K562 (cell line): Measurements from ENCODE around the gene GUCY1A2. TPM values are rescaled to one million over a fixed set of nuclear protein-coding genes. Genes with fewer than 3 reads are reported as not detected.

ENCODE experiments used
- ATAC-seq: fragments of 200-7000 bp; cut with Tn5 transposase; 3 replicates; pipeline ENCODE4 v1.9.1; 2020; ENCODE audit warnings: moderate library complexity
- BruUV-seq: library from RNA; stranded (reverse); fragments of 400-500 nt; replicated peaks from 2 replicates; lab custom pipeline; 2021; lab: Mats Ljungman, UMichigan
- CTCF ChIA-PET: fragments of 300-600 bp; formaldehyde crosslinking; extraction: SDS; loops from one replicate; lab custom pipeline; 2021; ENCODE audit warnings: low intra/inter-chr PET ratio; lab: Yijun Ruan, JAX
- POLR2A ChIA-PET: fragments of 300-600, 350-650 bp; sonication (Branson Sonifier 250); formaldehyde crosslinking; extraction: SDS; loops from one replicate; lab custom pipeline; 2021; ENCODE audit warnings: antibody characterized with exemption, inconsistent platforms; lab: Yijun Ruan, JAX
- DNase-seq, 4 experiments: peaks; one replicate each; pipeline versions ENCODE4 v3.0.0 to v3.0.0-alpha.2; 2011 to 2018; ENCODE audit warnings: low spot score in 3 of 4, mixed read lengths in 3 of 4; ENCODE audit errors: extremely low read depth in 1 of 4
- FAIRE-seq: peaks from 2 replicates; lab custom pipeline; 2011; peaks lifted over from hg19 to GRCh38; lab: Jason Lieb, UNC
- H2AFZ ChIP-seq: 2 replicates; pipeline ENCODE4 v1.6.0; 2011; ENCODE audit warnings: low read depth, low read length, control low read depth, inconsistent platforms
- H3K27ac ChIP-seq: fragments of 200-600 bp; 3 replicates; pipeline ENCODE4 v1.8.0; 2011; ENCODE audit warnings: low read depth, mild to moderate bottlenecking, control low read depth, inconsistent platforms, low read length, moderate library complexity, mixed read lengths; ENCODE audit errors: extremely low read depth
- H3K27me3 ChIP-seq, 2 experiments: fragments of 300-600 bp in 1 of 2; 2 replicates in 1 of 2; 3 replicates in 1 of 2; pipeline versions ENCODE4 v1.6.0 to v1.8.0; 2011; ENCODE audit warnings: inconsistent platforms in 2 of 2, low read length in 2 of 2, mild to moderate bottlenecking in 1 of 2, mixed read lengths in 1 of 2, moderate library complexity in 1 of 2; ENCODE audit not compliant: control insufficient read depth in 2 of 2, insufficient read depth in 2 of 2
- H3K36me3 ChIP-seq: fragments of 300-600 bp; 3 replicates; pipeline ENCODE4 v1.8.0; 2011; ENCODE audit warnings: mild to moderate bottlenecking, low read length, inconsistent platforms; ENCODE audit not compliant: control insufficient read depth, insufficient read depth
- H3K4me1 ChIP-seq, 2 experiments: fragments of 200-600 bp in 1 of 2; replicated peaks in 1 of 2; 2 replicates in 1 of 2; 3 replicates in 1 of 2; pipeline versions ENCODE4 v1.5.1 to v1.8.0; 2011; ENCODE audit warnings: inconsistent platforms in 2 of 2, low read length in 2 of 2, mild to moderate bottlenecking in 1 of 2, mixed read lengths in 1 of 2, moderate library complexity in 1 of 2; ENCODE audit not compliant: control insufficient read depth in 2 of 2, insufficient read depth in 2 of 2
- H3K4me2 ChIP-seq: 2 replicates; pipeline ENCODE4 v1.6.1; 2011; ENCODE audit warnings: low read length, control low read depth, inconsistent platforms, mixed read lengths; ENCODE audit not compliant: insufficient read depth
- H3K4me3 ChIP-seq: fragments of 200-600 bp; sonication (generic), shearing (Covaris generic); 2 replicates; pipeline ENCODE4 v1.5.1; 2016; ENCODE audit warnings: control low read depth, inconsistent platforms
- H3K79me2 ChIP-seq: fragments of 200-600 bp; 3 replicates; pipeline ENCODE4 v1.8.0; 2011; ENCODE audit warnings: low read length, inconsistent platforms; ENCODE audit not compliant: control insufficient read depth, insufficient read depth
- H3K9ac ChIP-seq, 2 experiments: 2 replicates each; pipeline versions ENCODE4 v1.6.0 to v1.6.1; 2011; ENCODE audit warnings: low read depth in 2 of 2, low read length in 2 of 2, control low read depth in 1 of 2, inconsistent platforms in 1 of 2, mild to moderate bottlenecking in 1 of 2, mixed read lengths in 1 of 2; ENCODE audit not compliant: insufficient read depth in 1 of 2
- H3K9me1 ChIP-seq: one replicate; pipeline ENCODE4 v1.6.0; 2011; ENCODE audit warnings: inconsistent platforms, mild to moderate bottlenecking, low read length, moderate library complexity; ENCODE audit not compliant: control insufficient read depth, insufficient read depth
- H3K9me3 ChIP-seq: replicated peaks from 2 replicates; pipeline ENCODE4 v1.5.1; 2011; ENCODE audit warnings: low read depth, low read length, inconsistent platforms; ENCODE audit not compliant: control insufficient read depth, insufficient read depth
- H4K20me1 ChIP-seq: replicated peaks from 2 replicates; pipeline ENCODE4 v1.6.1; 2011; ENCODE audit warnings: low read length, inconsistent platforms, mixed read lengths; ENCODE audit not compliant: control insufficient read depth, insufficient read depth
- BRF2 ChIP-seq: IDR thresholded peaks from 3 replicates; pipeline ENCODE4 v1.6.1; 2011; ENCODE audit warnings: borderline replicate concordance, mild to moderate bottlenecking; ENCODE audit not compliant: insufficient read length, insufficient read depth
- MAFF ChIP-seq: IDR thresholded peaks from 2 replicates; pipeline ENCODE4 v1.6.1; 2012; ENCODE audit warnings: low read length, improper control_type of control experiment
- ZBTB12 ChIP-seq: fragments of 250-450 bp; sonication (Bioruptor Pico); IDR thresholded peaks from 2 replicates; pipeline ENCODE4 v1.4.0; 2020
- ZSCAN29 ChIP-seq: fragments of 450-650 bp; IDR thresholded peaks from 2 replicates; pipeline ENCODE4 v1.6.1; 2017
- WGBS: fragments of 100-300 bp; shearing (Covaris generic); methylation state at CpG from one replicate; pipeline ENCODE4 v1.1.6; 2016; ENCODE audit warnings: low coverage, mixed read lengths; ENCODE audit not compliant: insufficient coverage; ENCODE audit errors: missing lambda C conversion rate; 5-methylcytosine and 5-hydroxymethylcytosine counted together
- in situ Hi-C: fragments of 300-500 bp; cut with MboI; formaldehyde crosslinking; loops from 4 replicates; pipeline ENCODE4 v1.15.0; 2018; ENCODE audit warnings: inconsistent platforms, mixed read lengths
- intact Hi-C: fragments of 100-400 bp; cut with micrococcal nuclease; formaldehyde crosslinking; loops from 2 replicates; pipeline ENCODE4 v1.14.2; 2022
- polyA plus RNA-seq, 8 experiments: library from polyadenylated mRNA; depleted of rRNA in 4 of 8; stranded (reverse) in 5 of 8; unstranded in 3 of 8; fragments of >200 nt; fragmentation: Nextera tagmentation in 2 of 8; fragmentation: Illumina TruSeq in 1 of 8; extraction: Ambion mirVana in 2 of 8; extraction: Trizol in 1 of 8; gene quantifications; 2 replicates each; pipeline versions ENCODE4 v1.2.1 to v1.2.3, GENCODE V29; 2011 to 2014; ENCODE audit warnings: inconsistent platforms in 1 of 8, missing spikeins in 1 of 8
- total RNA-seq, 7 experiments: library from RNA; depleted of rRNA in 6 of 7; stranded (reverse); fragments of >200 nt in 6 of 7; fragmentation: Illumina TruSeq in 2 of 7; extraction: Trizol in 2 of 7; gene quantifications; 2 replicates each; pipeline versions ENCODE4 v1.2.1 to v1.2.3, GENCODE V29; 2011 to 2021; ENCODE audit warnings: low replicate concordance in 1 of 7

The GUCY1A2 gene
- total and polyA plus RNA-seq, 9 of the 15 experiments (the other 6 are each of a cell fraction or from before 2014, with no cell fraction given), result under 0.01 to 0.04 TPM; not detected in 7

GRCh38 chr11:106853850-106854401 is 164.3 kb downstream of the GUCY1A2 start:
- ATAC-seq (no peak), DNase-seq (no peak), FAIRE-seq (no peak)
- ChIA-PET POLR2A (no interaction called here), CTCF (no interaction called here)
- Histone ChIP-seq H3K4me3 (no peak overlapping the region), H4K20me1 (no peaks in the 10 kb centered on the region), H2AFZ (no peak overlapping the region), H3K36me3 (no peaks in the 10 kb centered on the region), H3K79me2 (no peaks in the 10 kb centered on the region), H3K9me3 (no peaks in the 10 kb centered on the region; the same call in 1 of the 2 replicates), H3K4me1 (no peaks in the 10 kb centered on the region), H3K27me3 (no peaks in the 10 kb centered on the region), H3K27ac (no peak overlapping the region), H3K4me2 (no peak overlapping the region), H3K9me1 (no peaks in the 10 kb centered on the region), H3K9ac (no peak overlapping the region)
- in situ Hi-C loops (no loop called here), intact Hi-C loops (no loop called here)
- no TSS peak for BruUV-seq
- 0% methylated on average over 1 of the region's 1 CpG for WGBS
- TF ChIP-seq MAFF (no peak), ZSCAN29 (no peak), BRF2 (no peak), ZBTB12 (no peak)
- TF ChIP-seq, all 486 proteins: peak for 0
